ENCODE measurements around the gene DPAGT1.
"Not testable (repeated sequence)": the region's sequence is repeated elsewhere in the genome, so short reads cannot be mapped to it uniquely, and the experiment has no call there.

Gene DPAGT1

DNA sequence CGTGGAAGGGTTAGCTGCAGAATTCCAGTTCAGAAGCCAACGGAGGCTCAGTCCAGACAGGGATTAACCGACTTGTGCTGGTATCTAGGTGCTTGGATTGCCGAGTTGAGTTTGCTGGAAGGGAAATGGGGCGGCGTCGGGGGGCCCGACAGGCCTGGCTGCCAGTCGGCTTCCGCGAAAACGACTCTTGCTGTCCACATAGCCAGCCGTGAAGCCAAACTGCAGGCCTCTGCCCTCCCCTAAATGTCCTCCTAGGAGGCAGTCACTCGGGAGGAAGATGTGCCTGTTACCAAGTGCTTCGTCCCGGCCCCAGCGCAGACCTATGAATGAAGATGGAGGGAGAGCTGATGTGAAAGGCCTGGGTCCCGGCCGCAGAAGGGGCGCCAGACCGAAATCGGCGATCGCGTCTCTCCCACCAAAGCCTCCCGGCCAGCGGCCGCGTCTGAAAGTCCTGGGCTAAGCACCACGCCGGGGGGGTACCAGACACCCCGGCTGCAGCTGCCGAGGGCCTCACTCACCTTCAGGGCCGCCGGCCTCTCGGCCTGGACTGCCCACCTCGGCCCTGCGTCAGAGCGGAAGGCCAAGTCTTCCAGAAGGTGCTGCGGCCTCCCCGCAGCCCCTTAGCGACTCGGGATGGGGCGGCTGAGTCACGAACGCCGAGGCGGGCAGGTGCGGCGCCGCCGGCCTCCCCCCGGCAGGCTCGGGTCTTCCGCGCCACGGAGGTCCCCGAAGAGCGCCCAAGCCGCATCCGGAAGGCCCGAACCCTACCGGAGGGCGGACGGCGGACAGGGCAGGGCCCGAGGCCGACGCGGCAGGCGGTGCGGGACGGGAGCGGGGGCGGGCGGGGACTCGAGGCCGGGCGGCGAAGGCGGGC lies 7.5 kb downstream of the DPAGT1 start:
- peak; percentile 42 to 46 for DNase-seq

GRCh38 chr11:119092880-119093842 lies 8.5 kb downstream of the DPAGT1 start:
- DNase-seq, result peak in 1 of 2 experiments; percentile 20

GRCh38 chr11:119091966-119092879 lies 9.4 kb downstream of the DPAGT1 start:
- DNase-seq, result peak in 1 of 2 experiments; percentile 19

DNA sequence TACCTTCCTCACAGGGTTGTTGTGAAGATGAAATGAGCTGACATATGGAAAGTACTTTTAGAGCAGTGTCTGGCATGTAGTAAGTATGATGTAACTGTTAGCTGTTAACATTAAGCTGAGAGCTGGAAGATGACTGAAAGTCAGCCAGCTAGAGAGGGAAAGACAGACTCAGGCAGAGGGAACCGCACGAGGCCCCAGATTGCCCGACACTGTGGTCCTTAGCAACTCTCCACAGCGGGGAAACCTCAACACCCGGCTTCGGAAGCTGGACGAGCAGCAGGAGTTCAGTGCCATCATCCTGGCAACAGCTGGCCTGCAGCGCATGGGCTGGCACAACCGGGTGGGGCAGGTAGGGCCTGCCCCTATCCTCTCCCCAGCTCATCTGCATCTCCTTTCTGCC lies 10.5 kb downstream of the DPAGT1 start:
- DNase-seq, result no peak

- DNase-seq, result no peak
Measured at GRCh38 chr11:119089319-119089718, 12.3 kb downstream of the DPAGT1 start.

DNA sequence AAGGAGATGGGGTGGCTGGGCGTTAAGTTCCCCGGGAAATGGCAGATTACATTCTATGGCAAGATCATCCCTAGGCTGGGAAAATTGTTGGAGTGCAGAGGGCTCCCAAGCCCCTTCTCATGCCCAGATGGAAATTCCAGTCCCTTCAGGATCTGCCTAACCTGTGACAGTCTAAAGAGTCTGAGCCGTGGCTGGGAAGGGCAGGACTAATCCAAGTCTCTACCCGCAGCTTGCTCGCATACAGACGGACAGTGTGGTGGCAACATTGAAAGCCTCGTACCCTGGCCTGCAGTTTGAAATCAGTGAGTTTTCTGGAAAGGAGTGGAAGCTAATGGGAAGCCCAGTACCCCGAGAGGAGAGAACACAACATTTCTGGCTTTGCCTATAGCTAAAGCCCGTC lies 13.2 kb downstream of the DPAGT1 start:
- DNase-seq, result no peak

GRCh38 chr11:119087747-119088241 lies 13.9 kb downstream of the DPAGT1 start:
- no peak for DNase-seq

- no peak for DNase-seq
Measured at GRCh38 chr11:119087123-119087522, 14.5 kb downstream of the DPAGT1 start.

- peak in 1 of 2 experiments; percentile 50 for DNase-seq
Measured at GRCh38 chr11:119085437-119085847, 16.2 kb downstream of the DPAGT1 start.

DNA sequence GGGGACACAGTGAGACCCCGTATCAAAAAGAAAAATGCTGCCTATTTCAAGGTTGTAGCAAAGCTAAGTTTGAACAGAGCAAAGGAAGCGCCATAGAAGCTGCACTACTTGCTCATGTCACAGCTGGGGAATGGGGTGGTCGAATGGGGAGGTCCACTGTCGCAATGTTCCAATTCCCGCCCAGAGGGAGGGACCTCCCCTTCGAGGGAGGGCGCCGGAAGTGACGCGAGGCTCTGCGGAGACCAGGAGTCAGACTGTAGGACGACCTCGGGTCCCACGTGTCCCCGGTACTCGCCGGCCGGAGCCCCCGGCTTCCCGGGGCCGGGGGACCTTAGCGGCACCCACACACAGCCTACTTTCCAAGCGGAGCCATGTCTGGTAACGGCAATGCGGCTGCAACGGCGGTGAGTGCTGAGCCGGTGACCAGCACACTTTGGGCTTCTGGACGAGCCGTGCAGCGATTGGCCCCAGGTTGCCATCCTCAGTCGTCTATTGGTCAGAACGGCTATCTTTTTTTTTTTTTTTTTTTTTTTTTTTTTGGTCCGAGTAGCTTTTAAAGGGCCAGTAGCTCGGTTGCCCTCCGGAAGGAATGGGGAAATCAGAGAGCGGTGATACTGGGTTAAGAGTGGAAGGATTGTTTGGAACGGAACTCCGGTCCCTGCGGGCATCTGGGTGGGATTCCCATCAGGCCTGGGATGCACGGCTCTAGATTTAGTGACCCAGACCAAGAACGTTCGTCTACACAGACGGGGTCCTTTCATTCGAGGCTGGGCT lies 16.8 kb downstream of the DPAGT1 start, which contains the start of gene HMBS:
Gene HMBS (plus strand): TSS at position 219 of the 774 bp plus-strand sequence. CDS start 153 bp downstream, at position 372.
- peak; percentile 91 to 93 for DNase-seq

DNA sequence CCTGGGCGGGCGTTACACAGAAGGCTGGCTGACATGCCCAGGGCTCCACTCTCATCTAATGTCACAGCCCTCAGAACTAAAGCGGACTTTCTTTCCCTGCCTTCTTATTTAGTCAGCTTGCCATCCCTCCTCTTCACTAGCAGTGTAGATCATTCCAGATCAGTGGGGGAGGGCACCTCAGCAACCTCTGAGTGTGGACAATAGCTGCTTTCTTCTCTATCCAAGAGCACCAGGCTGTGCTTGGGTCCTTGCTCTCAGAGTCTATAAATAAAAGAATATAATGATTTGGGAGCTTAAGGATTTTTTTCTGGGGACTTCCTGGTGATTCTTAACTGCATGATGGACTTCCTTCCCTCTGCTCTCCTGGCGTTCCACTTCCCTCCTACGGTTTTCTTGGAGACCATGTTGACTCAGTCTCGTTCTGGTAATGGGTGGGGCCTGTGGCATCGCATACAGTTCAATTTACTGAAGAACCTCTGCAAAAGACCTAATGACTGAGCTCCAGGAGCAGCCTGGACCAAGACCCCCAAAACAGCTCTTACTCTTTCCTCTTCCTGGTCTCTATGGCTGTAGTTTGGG lies 19.9 kb downstream of the DPAGT1 start:
- DNase-seq, result no peak

- no peak for DNase-seq
Measured at GRCh38 chr11:119078675-119079420, 22.8 kb downstream of the DPAGT1 start.

DNA sequence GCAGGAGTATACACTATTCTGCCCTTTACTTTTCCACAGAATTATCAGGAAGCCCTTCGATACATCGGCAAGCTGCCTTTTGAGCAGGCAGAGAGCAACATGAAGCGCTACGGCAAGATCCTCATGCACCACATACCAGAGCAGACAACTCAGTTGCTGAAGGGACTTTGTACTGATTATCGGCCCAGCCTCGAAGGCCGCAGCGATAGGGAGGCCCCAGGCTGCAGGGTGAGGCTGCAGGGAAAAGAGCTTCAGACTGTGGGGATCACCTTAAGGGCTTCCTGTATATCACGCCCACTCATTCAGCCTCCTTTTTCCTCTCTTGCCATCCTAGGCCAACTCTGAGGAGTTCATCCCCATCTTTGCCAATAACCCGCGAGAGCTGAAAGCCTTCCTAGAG lies 23.8 kb downstream of the DPAGT1 start:
- no peak for DNase-seq

DNA sequence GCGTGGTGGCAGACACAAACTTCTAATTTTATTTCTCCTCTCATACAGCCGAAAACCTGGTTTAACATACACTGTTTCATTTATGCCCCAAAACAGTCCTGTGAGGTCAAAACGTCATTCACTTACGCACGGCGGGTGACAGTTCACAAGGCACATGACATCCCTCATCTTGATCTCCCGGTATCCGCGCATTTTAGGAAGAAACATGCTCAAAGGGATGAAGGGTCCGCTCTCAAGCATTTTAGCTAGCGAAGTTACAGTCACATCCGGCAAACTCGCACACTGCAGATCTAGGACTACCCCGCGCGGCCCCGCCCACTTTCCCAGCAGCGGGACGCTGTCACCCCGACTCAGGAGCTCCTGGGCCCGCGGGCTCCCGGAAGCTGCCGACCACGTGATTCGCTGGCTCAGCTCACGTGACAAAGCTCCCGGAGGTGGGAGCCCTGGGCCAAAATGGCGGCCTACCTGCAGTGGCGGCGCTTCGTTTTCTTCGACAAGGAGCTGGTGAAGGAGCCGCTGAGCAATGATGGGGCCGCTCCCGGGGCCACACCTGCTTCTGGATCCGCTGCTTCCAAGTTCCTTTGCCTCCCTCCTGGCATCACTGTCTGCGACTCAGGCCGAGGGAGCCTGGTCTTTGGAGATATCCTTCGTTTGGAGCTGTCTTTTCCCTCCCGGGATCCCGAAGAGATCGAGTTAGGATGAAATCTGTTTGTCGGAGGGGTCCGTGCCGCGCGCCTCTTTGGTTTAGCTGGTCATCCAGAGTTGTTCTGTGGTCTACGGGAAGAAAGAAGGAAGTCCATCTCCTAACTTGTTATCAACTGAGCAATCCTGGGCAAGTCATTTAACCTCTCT lies 34.1 kb downstream of the DPAGT1 start, which contains the start of gene VPS11:
Gene VPS11 (plus strand): TSS at position 448 of the 852 bp plus-strand sequence. CDS start 6 bp downstream, at position 454.
- DNase-seq, result peak; percentile 98

GRCh38 chr11:119065369-119065768 lies 36.3 kb downstream of the DPAGT1 start:
- DNase-seq, result peak; percentile 37 to 53

DNA sequence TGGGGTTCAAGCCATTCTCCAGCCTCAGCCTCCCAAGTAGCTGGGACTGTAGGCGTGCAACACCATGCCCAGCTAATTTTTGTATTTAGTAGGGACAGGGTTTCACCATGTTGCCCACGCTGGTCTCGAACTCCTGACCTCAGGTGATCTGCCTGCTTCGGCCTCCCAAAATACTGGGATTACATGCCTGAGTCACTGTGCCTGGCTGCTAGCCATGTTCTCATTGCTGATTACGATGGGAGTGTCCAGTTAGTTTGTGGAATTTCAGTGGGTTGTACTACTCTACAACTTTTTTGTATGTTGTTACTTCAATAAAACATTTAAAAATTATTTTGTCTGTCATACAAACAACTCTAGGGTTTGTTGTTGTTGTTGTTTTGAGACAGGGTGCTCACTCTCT lies 38.9 kb downstream of the DPAGT1 start:
- no peak for DNase-seq

DNA sequence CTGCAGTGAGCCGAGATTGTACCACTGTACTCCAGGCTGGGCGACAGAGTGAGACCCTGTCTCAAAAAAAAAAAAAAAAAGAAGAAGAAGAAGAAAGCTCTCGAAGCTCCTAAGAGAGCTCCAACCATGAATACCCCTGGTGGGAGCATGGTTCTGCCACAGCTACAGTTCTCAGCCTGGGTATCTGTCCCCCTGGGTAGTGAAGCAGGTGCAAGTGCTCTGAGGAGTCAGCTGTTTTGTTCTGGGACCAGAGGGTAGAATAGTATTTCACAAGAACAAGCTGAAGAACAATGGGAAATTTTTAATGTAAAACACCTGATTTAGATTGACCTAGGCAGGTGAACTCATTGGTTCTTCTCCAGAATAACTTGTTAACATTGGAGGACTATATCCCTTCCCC lies 40.4 kb downstream of the DPAGT1 start:
- DNase-seq, result no peak

DNA sequence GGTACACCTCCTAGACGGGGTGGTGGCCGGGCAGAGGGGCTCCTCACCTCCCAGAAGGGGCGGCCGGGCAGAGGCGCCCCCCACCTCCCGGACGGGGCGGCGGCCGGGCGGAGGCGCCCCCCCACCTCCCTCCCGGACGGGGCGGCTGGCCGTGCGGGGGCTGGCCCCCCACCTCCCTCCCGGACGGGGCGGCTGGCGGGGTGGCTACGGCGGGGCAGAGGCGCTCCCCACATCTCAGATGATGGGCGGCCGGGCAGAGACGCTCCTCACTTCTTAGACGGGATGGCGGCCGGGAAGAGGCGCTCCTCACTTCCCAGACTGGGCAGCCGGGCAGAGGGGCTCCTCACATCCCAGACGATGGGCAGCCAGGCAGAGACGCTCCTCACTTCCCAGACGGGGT lies 42.5 kb downstream of the DPAGT1 start:
- not testable (repeated sequence) for DNase-seq
